ENCODE measurements around the gene RAD51B.

GRCh38 chr14:68482772-68483395 is 663.3 kb downstream of the RAD51B start:
- TF ChIP-seq HNRNPUL1 (IDR thresholded peaks at IDR 0.05; ENCODE audit: low read length) (no peak), POLR2AphosphoS5 (IDR thresholded peaks at IDR 0.05; ENCODE audit: control insufficient read depth, insufficient read depth, low read depth, low read length) (no peak), FOSL1 (tag; conservative IDR thresholded peaks at IDR 0.05) (no peak), PML (IDR thresholded peaks at IDR 0.05; ENCODE audit: low read length) (no peak), MAZ (CRISPR knock-in tag; conservative IDR thresholded peaks at IDR 0.05 in 1 of 2, IDR thresholded peaks at IDR 0.05 in 1 of 2) (no peak), SREBF2 (CRISPR knock-in tag; IDR thresholded peaks at IDR 0.05) (no peak), CREB1 (IDR thresholded peaks at IDR 0.05) (no peak), CREB1 (CRISPR knock-in tag; IDR thresholded peaks at IDR 0.05) (no peak), SRSF1 (IDR thresholded peaks at IDR 0.05; ENCODE audit: low read depth, low read length) (no peak), RNF219 (CRISPR knock-in tag; IDR thresholded peaks at IDR 0.05) (no peak), RBM34 (IDR thresholded peaks at IDR 0.05; ENCODE audit: borderline replicate concordance, insufficient read depth, low read length) (no peak), REST (IDR thresholded peaks at IDR 0.05; ENCODE audit: borderline replicate concordance) (no peak), REST (CRISPR knock-in tag; IDR thresholded peaks at IDR 0.05; ENCODE audit: low read depth) (no peak)
- TF ChIP-seq, protein P1, sequence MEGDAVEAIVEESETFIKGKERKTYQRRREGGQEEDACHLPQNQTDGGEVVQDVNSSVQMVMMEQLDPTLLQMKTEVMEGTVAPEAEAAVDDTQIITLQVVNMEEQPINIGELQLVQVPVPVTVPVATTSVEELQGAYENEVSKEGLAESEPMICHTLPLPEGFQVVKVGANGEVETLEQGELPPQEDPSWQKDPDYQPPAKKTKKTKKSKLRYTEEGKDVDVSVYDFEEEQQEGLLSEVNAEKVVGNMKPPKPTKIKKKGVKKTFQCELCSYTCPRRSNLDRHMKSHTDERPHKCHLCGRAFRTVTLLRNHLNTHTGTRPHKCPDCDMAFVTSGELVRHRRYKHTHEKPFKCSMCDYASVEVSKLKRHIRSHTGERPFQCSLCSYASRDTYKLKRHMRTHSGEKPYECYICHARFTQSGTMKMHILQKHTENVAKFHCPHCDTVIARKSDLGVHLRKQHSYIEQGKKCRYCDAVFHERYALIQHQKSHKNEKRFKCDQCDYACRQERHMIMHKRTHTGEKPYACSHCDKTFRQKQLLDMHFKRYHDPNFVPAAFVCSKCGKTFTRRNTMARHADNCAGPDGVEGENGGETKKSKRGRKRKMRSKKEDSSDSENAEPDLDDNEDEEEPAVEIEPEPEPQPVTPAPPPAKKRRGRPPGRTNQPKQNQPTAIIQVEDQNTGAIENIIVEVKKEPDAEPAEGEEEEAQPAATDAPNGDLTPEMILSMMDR (IDR thresholded peaks at IDR 0.05 in 2 of 3, conservative IDR thresholded peaks at IDR 0.05 in 1 of 3; ENCODE audit: insufficient read depth in 2 of 3, low read depth in 1 of 3, low read length in 3 of 3), result no peak
- TF ChIP-seq, protein P2, sequence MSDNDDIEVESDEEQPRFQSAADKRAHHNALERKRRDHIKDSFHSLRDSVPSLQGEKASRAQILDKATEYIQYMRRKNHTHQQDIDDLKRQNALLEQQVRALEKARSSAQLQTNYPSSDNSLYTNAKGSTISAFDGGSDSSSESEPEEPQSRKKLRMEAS (CRISPR knock-in tag; IDR thresholded peaks at IDR 0.05), result no peak
- TF ChIP-seq, protein P3, sequence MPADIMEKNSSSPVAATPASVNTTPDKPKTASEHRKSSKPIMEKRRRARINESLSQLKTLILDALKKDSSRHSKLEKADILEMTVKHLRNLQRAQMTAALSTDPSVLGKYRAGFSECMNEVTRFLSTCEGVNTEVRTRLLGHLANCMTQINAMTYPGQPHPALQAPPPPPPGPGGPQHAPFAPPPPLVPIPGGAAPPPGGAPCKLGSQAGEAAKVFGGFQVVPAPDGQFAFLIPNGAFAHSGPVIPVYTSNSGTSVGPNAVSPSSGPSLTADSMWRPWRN (IDR thresholded peaks at IDR 0.05; ENCODE audit: low read depth), result no peak

Measured in K562 (cell line).